ENCODE data around the gene MAMSTR. TPM values are rescaled to one million over a fixed set of nuclear protein-coding genes. Genes with fewer than 3 reads are reported as not detected.

Gene MAMSTR
- total and polyA plus RNA-seq, 9 of the 15 experiments (the other 6 are each of a cell fraction or from before 2014, with no cell fraction given) = 0.08 to 1.00 (median 0.40) TPM; not detected in 1

GRCh38 chr19:48724796-48725753, 5.5 kb upstream of the MAMSTR start (continued):
- peak; percentile 22; the same call in 1 of the 2 replicates for TF ChIP-seq FOSL1 (tag; conservative IDR thresholded peaks at IDR 0.05)
- TF ChIP-seq ASH1L (IDR thresholded peaks at IDR 0.05; ENCODE audit: borderline replicate concordance, low read depth, partially characterized antibody) = peak; percentile 45
- no peak for TF ChIP-seq ZNF280A (IDR thresholded peaks at IDR 0.05; ENCODE audit: low read depth, partially characterized antibody)
- TF ChIP-seq SRSF7 (optimal IDR thresholded peaks at IDR 0.05; ENCODE audit: low read depth, low read length) = no peak
- no peak for TF ChIP-seq ZNF445 (CRISPR knock-in tag; IDR thresholded peaks at IDR 0.05; ENCODE audit: low read depth)
- 0 out of 2 replicates have a peak, but pooled peaks have one; percentile 26 for TF ChIP-seq SMAD4 (CRISPR knock-in tag; conservative IDR thresholded peaks at IDR 0.05)
- TF ChIP-seq SPI1 (IDR thresholded peaks at IDR 0.05; ENCODE audit: borderline replicate concordance, low read depth, low read length) = peak; percentile 90
- no peak for TF ChIP-seq TARDBP (IDR thresholded peaks at IDR 0.05)
- peak; percentile 99 for TF ChIP-seq HCFC1 (IDR thresholded peaks at IDR 0.05; ENCODE audit: low read depth, low read length)
- TF ChIP-seq BRD4 (IDR thresholded peaks at IDR 0.05) = no peak
- peak; percentile 71; the same call in 1 of the 2 replicates for TF ChIP-seq ZNF584 (CRISPR knock-in tag; IDR thresholded peaks at IDR 0.05; ENCODE audit: low read depth)
- TF ChIP-seq NCOA1 (IDR thresholded peaks at IDR 0.05; ENCODE audit: low read depth) = peak; percentile 79
- TF ChIP-seq DPF2 (IDR thresholded peaks at IDR 0.05) = peak; percentile 52
- no peak for TF ChIP-seq CTBP1 (IDR thresholded peaks at IDR 0.05; ENCODE audit: borderline replicate concordance)
- no peak for TF ChIP-seq IRF1 (CRISPR knock-in tag; IDR thresholded peaks at IDR 0.05; ENCODE audit: borderline replicate concordance)
- TF ChIP-seq NFIC (IDR thresholded peaks at IDR 0.05) = peak; percentile 96
- TF ChIP-seq ZBTB12 (CRISPR knock-in tag; IDR thresholded peaks at IDR 0.05) = no peak
- no peak for TF ChIP-seq XRCC3 (IDR thresholded peaks at IDR 0.05)
- TF ChIP-seq DNMT1 (IDR thresholded peaks at IDR 0.05) = no peak
- no peak for TF ChIP-seq NEUROD1 (IDR thresholded peaks at IDR 0.05; ENCODE audit: borderline replicate concordance, low read depth, low read length, partially characterized antibody)
- no peak for TF ChIP-seq NCOR1 (IDR thresholded peaks at IDR 0.05)
- no peak for TF ChIP-seq MAFF (IDR thresholded peaks at IDR 0.05; ENCODE audit: low read length)
- TF ChIP-seq MEF2D (tag; conservative IDR thresholded peaks at IDR 0.05; ENCODE audit: low read depth) = no peak
- no peak for TF ChIP-seq CBX2 (IDR thresholded peaks at IDR 0.05; ENCODE audit: insufficient read depth, low read length, poor library complexity, severe bottlenecking)
- 0 out of 4 replicates have a peak, but pooled peaks of 1 of the 2 experiments have one; percentile 13 for TF ChIP-seq ARNT (IDR thresholded peaks at IDR 0.05)
- TF ChIP-seq ZBED1 (IDR thresholded peaks at IDR 0.05) = no peak
- TF ChIP-seq CHD1 (IDR thresholded peaks at IDR 0.05; ENCODE audit: low read length) = no peak

Measured in K562 (cell line).